CD4-positive, alpha-beta T cell treated with Interleukin-6 for 4 hours (primary cell): ENCODE measurements around the gene CHKB.

Experiments
- DNase-seq: peaks from one replicate; pipeline ENCODE4 v3.0.0-alpha.2; 2020; ENCODE audit warnings: mixed read lengths

The CHKB gene

GRCh38 chr22:50595189-50595588 lies 12.5 kb upstream of the CHKB start:
- DNase-seq: no peak

GRCh38 chr22:50587407-50587806 lies 4.8 kb upstream of the CHKB start:
- no peak for DNase-seq

- no peak for DNase-seq
Observed at GRCh38 chr22:50586416-50586815, 3.8 kb upstream of the CHKB start.

- DNase-seq: no peak
Observed at GRCh38 chr22:50585781-50586180, 3.1 kb upstream of the CHKB start.

- DNase-seq: no peak
Observed at GRCh38 chr22:50585238-50585637, 2.6 kb upstream of the CHKB start.

- DNase-seq: no peak
Observed at GRCh38 chr22:50584106-50585096, 1.8 kb upstream of the CHKB start.

- DNase-seq: no peak
Observed at GRCh38 chr22:50583294-50583861, 729 bp upstream of the CHKB start.

GRCh38 chr22:50581950-50582492 lies 628 bp downstream of the CHKB start:
- DNase-seq: peak; percentile 50

- no peak for DNase-seq
Observed at GRCh38 chr22:50581031-50581949, 1.4 kb downstream of the CHKB start.

- DNase-seq: no peak
Observed at GRCh38 chr22:50579752-50580151, 2.9 kb downstream of the CHKB start.

GRCh38 chr22:50578776-50579310 lies 3.8 kb downstream of the CHKB start:
- no peak for DNase-seq

GRCh38 chr22:50577987-50578775 lies 4.5 kb downstream of the CHKB start, which contains the start of gene CPT1B:
TSS of gene CPT1B (minus strand) at chr22:50578427. CDS start at chr22:50577915, 512 bp downstream.
- no peak for DNase-seq

GRCh38 chr22:50577697-50577986 lies 5.0 kb downstream of the CHKB start:
- DNase-seq: no peak

- peak; percentile 20 for DNase-seq
Observed at GRCh38 chr22:50576806-50577696, 5.6 kb downstream of the CHKB start.

- DNase-seq: no peak
Observed at GRCh38 chr22:50576070-50576469, 6.6 kb downstream of the CHKB start.

- no peak for DNase-seq
Observed at GRCh38 chr22:50575426-50575941, 7.2 kb downstream of the CHKB start.

GRCh38 chr22:50574383-50574755 lies 8.3 kb downstream of the CHKB start:
- DNase-seq: no peak

GRCh38 chr22:50573491-50574382 lies 8.9 kb downstream of the CHKB start:
- DNase-seq: no peak

- DNase-seq: no peak
Observed at GRCh38 chr22:50572965-50573364, 9.7 kb downstream of the CHKB start.
